GM19193 (cell line): ENCODE results near the gene PRKCQ.

Experiments used
- POLR2A ChIP-seq: IDR thresholded peaks from 4 replicates; pipeline ENCODE4 v1.6.1; 2011; ENCODE audit not compliant: insufficient read depth, insufficient read length; ENCODE audit errors: extremely low read depth

Gene PRKCQ

GRCh38 chr10:6388261-6388893 lies 191.7 kb downstream of the PRKCQ start:
- TF ChIP-seq POLR2A: no peak

- no peak for TF ChIP-seq POLR2A
These were observed 193.1 kb downstream of the PRKCQ start for GRCh38 chr10:6386960-6387359.

- no peak for TF ChIP-seq POLR2A
These were observed 193.7 kb downstream of the PRKCQ start for GRCh38 chr10:6386346-6386745.

GRCh38 chr10:6385665-6386064 lies 194.4 kb downstream of the PRKCQ start:
- no peak for TF ChIP-seq POLR2A

GRCh38 chr10:6384847-6385246 lies 195.2 kb downstream of the PRKCQ start:
- no peak for TF ChIP-seq POLR2A

GRCh38 chr10:6384031-6384430 lies 196.0 kb downstream of the PRKCQ start:
- TF ChIP-seq POLR2A: no peak

- no peak for TF ChIP-seq POLR2A
These were observed 196.8 kb downstream of the PRKCQ start for GRCh38 chr10:6383096-6383812.

GRCh38 chr10:6382081-6382480 lies 198.0 kb downstream of the PRKCQ start:
- no peak for TF ChIP-seq POLR2A

GRCh38 chr10:6379015-6379776 lies 200.9 kb downstream of the PRKCQ start:
- TF ChIP-seq POLR2A: no peak
